GM12878 (cell line): ENCODE measurements around the gene SPATA20. TPM values are rescaled to one million over a fixed set of nuclear protein-coding genes. Genes with fewer than 3 reads are reported as not detected.

Source experiments
- ATAC-seq: fragments of 200-7000 bp; cut with Tn5 transposase; 3 replicates; pipeline ENCODE4 v1.9.1; 2020; ENCODE audit warnings: mild to moderate bottlenecking, moderate library complexity
- BruUV-seq: library from RNA; stranded (reverse); fragments of 400-500 nt; replicated peaks from 2 replicates; lab custom pipeline; 2021; lab: Mats Ljungman, UMichigan
- CTCF ChIA-PET: fragments of 300-600 bp; sonication (Branson Sonifier 250); formaldehyde crosslinking; extraction: SDS; loops from one replicate; lab custom pipeline; 2021; ENCODE audit warnings: inconsistent platforms; lab: Yijun Ruan, JAX
- POLR2A ChIA-PET: fragments of 350-600 bp; formaldehyde crosslinking; extraction: SDS; loops from one replicate; lab custom pipeline; 2021; ENCODE audit warnings: inconsistent platforms; lab: Charles Lee
- RAD21 ChIA-PET: fragments of 300-600 bp; sonication (Branson Sonifier 250); formaldehyde crosslinking; loops from one replicate; lab custom pipeline; 2023; ENCODE audit warnings: antibody characterized with exemption; ENCODE audit not compliant: unreplicated experiment; lab: Charles Lee
- SMC1A ChIA-PET: fragments of 300-600 bp; sonication (Branson Sonifier 250); formaldehyde crosslinking; loops from one replicate; lab custom pipeline; 2023; ENCODE audit not compliant: unreplicated experiment, uncharacterized antibody; lab: Charles Lee
- DNase-seq: peaks from one replicate; pipeline ENCODE4 v3.0.0-alpha.2; 2011; ENCODE audit warnings: low read depth, low spot score
- FAIRE-seq: peaks from 3 replicates; lab custom pipeline; 2011; peaks lifted over from hg19 to GRCh38; lab: Jason Lieb, UNC
- H2AFZ ChIP-seq: 2 replicates; pipeline ENCODE4 v1.6.0; 2011; ENCODE audit warnings: low read depth, low read length, control low read depth; ENCODE audit not compliant: control insufficient read depth
- H3K27ac ChIP-seq: 2 replicates; pipeline ENCODE4 v1.5.1; 2011; ENCODE audit warnings: control low read depth; ENCODE audit not compliant: control insufficient read depth, insufficient read depth
- H3K27me3 ChIP-seq, 2 experiments: replicated peaks in 1 of 2; 2 replicates each; pipeline versions ENCODE4 v1.6.0 to v1.6.1; 2011; ENCODE audit warnings: low read length in 1 of 2; ENCODE audit not compliant: control insufficient read depth in 2 of 2, insufficient read depth in 2 of 2
- H3K36me3 ChIP-seq, 2 experiments: 2 replicates each; pipeline ENCODE4 v1.5.1; 2011; ENCODE audit warnings: low read length in 1 of 2; ENCODE audit not compliant: control insufficient read depth in 2 of 2, insufficient read depth in 2 of 2
- H3K4me1 ChIP-seq: 2 replicates; pipeline ENCODE4 v1.6.1; 2011; ENCODE audit warnings: mild to moderate bottlenecking, low read length, moderate library complexity, mixed read lengths; ENCODE audit not compliant: control insufficient read depth, insufficient read depth
- H3K4me2 ChIP-seq: 2 replicates; pipeline ENCODE4 v1.6.0; 2011; ENCODE audit warnings: control low read depth; ENCODE audit not compliant: control insufficient read depth, insufficient read depth
- H3K4me3 ChIP-seq: fragments of 200-600 bp; sonication (generic); 2 replicates; pipeline ENCODE4 v1.5.1; 2016
- H3K79me2 ChIP-seq: 2 replicates; pipeline ENCODE4 v1.6.0; 2011; ENCODE audit warnings: low read length; ENCODE audit not compliant: control insufficient read depth, insufficient read depth
- H3K9ac ChIP-seq: 2 replicates; pipeline ENCODE4 v1.8.0; 2011; ENCODE audit warnings: low read length, control low read depth, mixed read lengths; ENCODE audit not compliant: control insufficient read depth, insufficient read depth
- H3K9me3 ChIP-seq: replicated peaks from 3 replicates; pipeline ENCODE4 v1.5.1; 2011; ENCODE audit warnings: mild to moderate bottlenecking, low read length; ENCODE audit not compliant: control insufficient read depth, insufficient read depth
- H4K20me1 ChIP-seq: 2 replicates; pipeline ENCODE4 v1.6.0; 2011; ENCODE audit not compliant: control insufficient read depth, insufficient read depth
- EGR1 ChIP-seq, 2 experiments: IDR thresholded peaks; 1 replicate in 1 of 2; 2 replicates in 1 of 2; pipeline ENCODE4 v1.6.1; 2011 to 2012; ENCODE audit warnings: low read depth in 2 of 2, low read length in 2 of 2, borderline replicate concordance in 1 of 2, mild to moderate bottlenecking in 1 of 2, moderate library complexity in 1 of 2
- ELK1 ChIP-seq: IDR thresholded peaks from 2 replicates; pipeline ENCODE4 v1.6.1; 2012; ENCODE audit warnings: low read depth, low read length, improper control_type of control experiment
- EP300 ChIP-seq, 2 experiments: fragments of 150-350 bp in 1 of 2; IDR thresholded peaks; 2 replicates each; pipeline ENCODE4 v1.6.1; 2011 to 2012; ENCODE audit warnings: low read depth in 2 of 2, low read length in 2 of 2, borderline replicate concordance in 1 of 2, improper control_type of control experiment in 1 of 2, inconsistent platforms in 1 of 2; ENCODE audit not compliant: control insufficient read depth in 1 of 2
- GATAD2B ChIP-seq: fragments of 450-650 bp; conservative IDR thresholded peaks from 2 replicates; pipeline ENCODE4 v1.6.1; 2017; ENCODE audit warnings: low read depth, mild to moderate bottlenecking, moderate library complexity
- JUNB ChIP-seq: IDR thresholded peaks from 2 replicates; pipeline ENCODE4 v1.6.1; 2016; ENCODE audit warnings: antibody characterized with exemption, mild to moderate bottlenecking
- JUND ChIP-seq: IDR thresholded peaks from 2 replicates; pipeline ENCODE4 v1.6.1; 2012; ENCODE audit warnings: low read depth, mild to moderate bottlenecking, low read length, improper control_type of control experiment, moderate library complexity
- MEF2B ChIP-seq: fragments of 450-650 bp; IDR thresholded peaks from 2 replicates; pipeline ENCODE4 v1.6.1; 2018; ENCODE audit warnings: mild to moderate bottlenecking, moderate library complexity; ENCODE audit not compliant: partially characterized antibody, poor library complexity, severe bottlenecking
- MTA3 ChIP-seq: IDR thresholded peaks from 2 replicates; pipeline ENCODE4 v1.6.1; 2012; ENCODE audit warnings: low read length, inconsistent platforms, borderline replicate concordance
- PBX3 ChIP-seq: IDR thresholded peaks from 2 replicates; pipeline ENCODE4 v1.6.1; 2011; ENCODE audit warnings: mild to moderate bottlenecking, low read depth, low read length, moderate library complexity; ENCODE audit not compliant: insufficient replicate concordance
- RBBP5 ChIP-seq: fragments of 200-600 bp; sonication (generic); conservative IDR thresholded peaks from 2 replicates; pipeline ENCODE4 v1.6.1; 2016
- RCOR1 ChIP-seq: conservative IDR thresholded peaks from 2 replicates; pipeline ENCODE4 v1.6.1; 2012; ENCODE audit warnings: low read depth, low read length, improper control_type of control experiment
- SMC3 ChIP-seq: IDR thresholded peaks from 2 replicates; pipeline ENCODE4 v1.6.1; 2011; ENCODE audit warnings: low read length, improper control_type of control experiment, borderline replicate concordance
- STAT1 ChIP-seq: fragments of 450-650 bp; conservative IDR thresholded peaks from 2 replicates; pipeline ENCODE4 v1.6.1; 2014; ENCODE audit warnings: antibody characterized with exemption, mild to moderate bottlenecking
- WGBS: methylation state at CpG from one replicate; pipeline ENCODE4 v1.1.6; 2016; ENCODE audit warnings: low lambda C conversion rate; ENCODE audit not compliant: insufficient replicate concordance, insufficient coverage; ENCODE audit errors: missing lambda C conversion rate; 5-methylcytosine and 5-hydroxymethylcytosine counted together
- in situ Hi-C: fragments of 300-500 bp; cut with MboI; formaldehyde crosslinking; loops from 9 replicates; pipeline ENCODE4 v1.14.3; 2018; ENCODE audit warnings: mixed read lengths
- intact Hi-C: fragments of 100-400 bp; cut with micrococcal nuclease; formaldehyde crosslinking; loops from one replicate; pipeline ENCODE4 v1.14.2; 2022; ENCODE audit not compliant: unreplicated experiment
- polyA plus RNA-seq, 11 experiments: library from polyadenylated mRNA; depleted of rRNA in 4 of 11; unstranded in 6 of 11; stranded (reverse) in 5 of 11; fragments of >200 nt; fragmentation: Nextera tagmentation in 4 of 11; fragmentation: Illumina TruSeq in 1 of 11; extraction: Ambion mirVana in 4 of 11; extraction: Trizol in 1 of 11; gene quantifications; 1 replicate in 1 of 11; 2 replicates in 10 of 11; pipeline versions ENCODE4 v1.2.1 to v1.2.3, GENCODE V29; 2011 to 2016; ENCODE audit warnings: inconsistent platforms in 2 of 11, missing spikeins in 2 of 11, low read depth in 1 of 11
- total RNA-seq, 4 experiments: library from RNA; depleted of rRNA in 3 of 4; stranded (reverse); fragments of >200 nt in 3 of 4; fragmentation: Illumina TruSeq in 1 of 4; extraction: Trizol in 1 of 4; gene quantifications; 2 replicates each; pipeline versions ENCODE4 v1.2.1 to v1.2.3, GENCODE V29; 2013 to 2021
- TF ChIP-seq, protein P1 (sequence below): IDR thresholded peaks from 2 replicates; pipeline ENCODE4 v1.6.1; 2011; ENCODE audit warnings: borderline replicate concordance, low read depth, mild to moderate bottlenecking, moderate library complexity, mixed read lengths, low read length; ENCODE audit not compliant: insufficient read depth; ENCODE audit errors: extremely low read length
- TF ChIP-seq, protein P2 (sequence below): fragments of 450-650 bp; IDR thresholded peaks from 2 replicates; pipeline ENCODE4 v1.6.1; 2014; ENCODE audit warnings: mild to moderate bottlenecking
- TF ChIP-seq, protein P3 (sequence below): IDR thresholded peaks from 2 replicates; pipeline ENCODE4 v1.6.1; 2011; ENCODE audit warnings: low read depth, mild to moderate bottlenecking, low read length, moderate library complexity, borderline replicate concordance; ENCODE audit errors: extremely low read depth

The SPATA20 gene
- total and polyA plus RNA-seq, 10 of the 15 experiments (the other 5 are each of a cell fraction or from before 2014, with no cell fraction given): 2.1 to 69.8 (median 26.6) TPM

GRCh38 chr17:50549256-50549941 is 2.4 kb downstream of the SPATA20 start (continued):
- TF ChIP-seq EGR1 (IDR thresholded peaks at IDR 0.05; ENCODE audit: borderline replicate concordance in 1 of 2, low read depth in 2 of 2, low read length in 2 of 2) (no peak), GATAD2B (no peak), MEF2B (no peak), SMC3 (no peak), JUND (no peak), JUNB (no peak), MTA3 (no peak)
- TF ChIP-seq, protein P1, sequence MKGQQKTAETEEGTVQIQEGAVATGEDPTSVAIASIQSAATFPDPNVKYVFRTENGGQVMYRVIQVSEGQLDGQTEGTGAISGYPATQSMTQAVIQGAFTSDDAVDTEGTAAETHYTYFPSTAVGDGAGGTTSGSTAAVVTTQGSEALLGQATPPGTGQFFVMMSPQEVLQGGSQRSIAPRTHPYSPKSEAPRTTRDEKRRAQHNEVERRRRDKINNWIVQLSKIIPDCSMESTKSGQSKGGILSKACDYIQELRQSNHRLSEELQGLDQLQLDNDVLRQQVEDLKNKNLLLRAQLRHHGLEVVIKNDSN: no peak

GRCh38 chr17:50549969-50550368 is 3.0 kb downstream of the SPATA20 start:
- no TSS peak for BruUV-seq
- H3K79me2 ChIP-seq: peaks cover 3% of the 10 kb centered on the region
- no peak overlapping the region for H2AFZ ChIP-seq
- 98% methylated on average over 11 of the region's 11 CpGs for WGBS
- SMC1A ChIA-PET: interaction anchor here (1.5 to 2.1 kb wide), 2 partner anchors 79 to 215 kb away, joined by 3 to 11 read pairs; no protein-coding TSS in a partner anchor
- FAIRE-seq (no peak), DNase-seq (no peak), ATAC-seq (no peak)
- H3K4me2 ChIP-seq: no peak overlapping the region
- RAD21 ChIA-PET: interaction anchor here (1.3 kb wide), 1 partner anchor 10 kb away, joined by 3 read pairs; the partner anchor contains the start of gene CACNA1G
- H3K36me3 ChIP-seq: no peaks in the 10 kb centered on the region; a peak in 1 of 4 replicates
- H3K9ac ChIP-seq: no peak overlapping the region
- H3K9me3 ChIP-seq: no peaks in the 10 kb centered on the region
- H3K27me3 ChIP-seq: no peaks in the 10 kb centered on the region
- no peak overlapping the region for H3K4me3 ChIP-seq
- intact Hi-C loops (loop anchor here (10.0 kb wide), 1 partner anchor 405 kb away; no protein-coding TSS in a partner anchor), in situ Hi-C loops (loop anchor here (5.0 to 10.0 kb wide), 2 partner anchors 147 to 405 kb away; no protein-coding TSS in a partner anchor)
- CTCF ChIA-PET: interaction anchor here (0.7 to 3.8 kb wide), 5 partner anchors 30 to 145 kb away, joined by 3 to 18 read pairs (median 4); no protein-coding TSS in a partner anchor
- H3K4me1 ChIP-seq: no peaks in the 10 kb centered on the region; the same call in 1 of the 2 replicates
- no peaks in the 10 kb centered on the region for H4K20me1 ChIP-seq
- no peak overlapping the region for H3K27ac ChIP-seq
- POLR2A ChIA-PET: interaction anchor here (0.5 to 1.7 kb wide), 2 partner anchors 8 to 43 kb away, joined by 3 to 4 read pairs; no protein-coding TSS in a partner anchor
- TF ChIP-seq, protein P2, sequence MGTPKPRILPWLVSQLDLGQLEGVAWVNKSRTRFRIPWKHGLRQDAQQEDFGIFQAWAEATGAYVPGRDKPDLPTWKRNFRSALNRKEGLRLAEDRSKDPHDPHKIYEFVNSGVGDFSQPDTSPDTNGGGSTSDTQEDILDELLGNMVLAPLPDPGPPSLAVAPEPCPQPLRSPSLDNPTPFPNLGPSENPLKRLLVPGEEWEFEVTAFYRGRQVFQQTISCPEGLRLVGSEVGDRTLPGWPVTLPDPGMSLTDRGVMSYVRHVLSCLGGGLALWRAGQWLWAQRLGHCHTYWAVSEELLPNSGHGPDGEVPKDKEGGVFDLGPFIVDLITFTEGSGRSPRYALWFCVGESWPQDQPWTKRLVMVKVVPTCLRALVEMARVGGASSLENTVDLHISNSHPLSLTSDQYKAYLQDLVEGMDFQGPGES: no peak
- TF ChIP-seq RBBP5 (no peak), STAT1 (no peak), ELK1 (no peak), PBX3 (no peak), EP300 (IDR thresholded peaks at IDR 0.05; ENCODE audit: borderline replicate concordance in 1 of 2, control insufficient read depth in 1 of 2, low read depth in 2 of 2, low read length in 2 of 2) (no peak), RCOR1 (no peak)
- TF ChIP-seq, protein P3, sequence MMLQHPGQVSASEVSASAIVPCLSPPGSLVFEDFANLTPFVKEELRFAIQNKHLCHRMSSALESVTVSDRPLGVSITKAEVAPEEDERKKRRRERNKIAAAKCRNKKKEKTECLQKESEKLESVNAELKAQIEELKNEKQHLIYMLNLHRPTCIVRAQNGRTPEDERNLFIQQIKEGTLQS: no peak
